ENCODE results near the gene TNRC6A.
"Not testable (repeated sequence)": the region's sequence is repeated elsewhere in the genome, so short reads cannot be mapped to it uniquely, and the experiment has no call there.

The TNRC6A gene

DNA sequence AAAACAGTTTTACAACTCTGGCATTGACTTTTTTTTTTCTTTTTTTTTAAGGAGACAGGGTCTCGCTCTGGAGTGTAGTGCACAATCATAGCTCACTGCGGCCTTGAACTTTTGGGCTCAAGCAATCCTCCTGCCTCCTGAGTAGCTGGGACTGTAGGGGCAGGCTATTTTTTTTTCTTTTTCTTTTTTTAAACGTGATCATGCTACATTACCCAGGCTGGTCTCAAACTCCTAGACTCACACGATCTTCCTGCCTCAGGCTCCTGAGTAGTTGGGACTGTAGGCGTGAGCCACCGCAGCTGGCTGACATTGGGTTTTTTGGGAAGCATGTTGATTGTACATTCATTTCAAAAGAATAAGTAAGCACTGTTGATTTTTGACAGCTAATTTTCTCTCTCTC is 32.1 kb downstream of the TNRC6A start:
- DNase-seq: no peak

GRCh38 chr16:24764916-24765315 is 35.5 kb downstream of the TNRC6A start:
- no peak for DNase-seq

- DNase-seq: no peak
These were observed 36.6 kb downstream of the TNRC6A start for GRCh38 chr16:24766057-24766456.

DNA sequence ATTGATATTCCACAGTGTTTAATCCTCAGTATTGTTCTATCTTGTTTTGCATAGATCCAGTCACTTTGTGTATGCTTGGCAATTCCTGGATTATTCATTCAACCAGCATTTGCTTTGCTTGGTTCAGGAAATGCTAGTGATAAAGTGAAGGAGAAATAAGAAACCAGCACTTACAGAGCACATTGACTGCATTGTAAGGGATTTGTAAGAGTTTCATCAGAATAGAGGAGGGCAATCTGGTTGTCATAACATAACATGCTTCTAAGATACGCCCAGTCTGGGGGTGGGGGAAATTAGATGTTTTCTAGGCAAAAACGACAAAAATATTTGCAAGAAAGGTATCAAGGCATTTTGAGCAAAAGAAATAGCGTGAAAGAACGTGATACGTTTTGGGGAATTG is 40.4 kb downstream of the TNRC6A start:
- no peak for DNase-seq

GRCh38 chr16:24771132-24771778 is 41.8 kb downstream of the TNRC6A start:
- DNase-seq: no peak

DNA sequence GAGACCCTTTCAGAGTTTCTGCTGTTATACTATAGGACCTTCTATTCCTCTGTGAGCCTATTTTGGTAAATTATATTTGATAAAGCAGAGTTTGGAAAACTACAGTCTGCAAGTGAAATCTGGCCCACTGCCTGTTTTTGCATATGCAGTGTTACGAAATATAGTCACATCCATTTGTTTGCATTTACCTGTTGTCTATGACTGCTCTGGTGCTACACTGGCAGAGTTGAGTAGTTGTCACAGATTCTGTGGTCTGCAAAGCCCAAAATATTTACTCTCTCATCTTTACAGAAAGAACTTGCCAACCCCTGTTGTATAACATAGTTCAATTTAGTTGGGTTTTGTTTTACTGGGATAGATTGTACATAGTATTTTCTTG is 42.3 kb downstream of the TNRC6A start:
- no peak for DNase-seq

DNA sequence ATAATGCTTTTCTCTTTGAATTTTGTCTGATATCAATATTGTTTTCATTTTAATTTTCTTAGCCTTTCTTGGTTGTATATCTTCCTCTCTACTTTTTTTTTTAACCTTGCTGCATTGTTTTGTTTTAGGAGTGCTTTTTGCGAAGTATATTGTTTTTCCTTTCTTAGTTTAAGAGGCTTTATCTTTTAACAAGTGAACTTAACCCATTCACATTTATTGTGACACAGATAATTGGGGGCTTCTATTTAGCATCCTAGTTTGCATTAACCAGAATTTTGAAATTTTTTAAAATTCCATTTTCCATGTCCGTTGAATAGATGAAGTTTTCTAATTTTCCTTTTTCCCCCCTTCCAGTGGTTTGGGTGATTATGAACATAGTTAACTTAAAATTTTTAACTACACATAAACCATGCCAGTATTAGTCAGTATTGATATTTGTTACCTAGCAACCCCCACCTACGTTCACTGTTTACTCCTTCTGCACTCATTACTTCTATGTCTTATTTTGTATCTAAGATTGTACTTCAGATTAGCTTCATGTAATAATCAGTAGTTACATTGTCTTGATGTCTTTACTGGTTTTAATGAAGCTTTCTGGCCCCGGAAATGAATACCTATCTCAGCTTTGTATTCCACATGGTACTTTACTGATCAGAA is 44.4 kb downstream of the TNRC6A start:
- no peak for DNase-seq

DNA sequence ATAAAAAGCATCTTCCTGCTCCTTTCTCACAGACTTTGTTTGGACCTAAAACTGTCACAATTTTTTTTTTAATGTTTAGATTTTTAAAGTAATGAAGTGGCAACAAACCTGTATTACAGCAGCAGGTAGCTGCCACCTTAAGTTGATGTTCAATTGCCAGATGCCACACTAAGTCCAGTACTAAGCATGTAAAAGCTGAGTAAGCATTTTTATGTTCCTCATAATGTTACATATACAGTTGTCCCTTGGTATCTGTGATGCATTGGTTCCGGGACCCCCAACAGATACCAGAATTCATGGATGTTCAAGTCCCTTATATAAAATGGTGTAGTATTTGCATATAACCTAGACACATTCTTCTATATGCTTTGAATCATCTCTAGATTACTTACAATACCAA is 45.1 kb downstream of the TNRC6A start:
- DNase-seq: no peak

GRCh38 chr16:24775455-24775854 is 46.0 kb downstream of the TNRC6A start:
- no peak for DNase-seq

DNA sequence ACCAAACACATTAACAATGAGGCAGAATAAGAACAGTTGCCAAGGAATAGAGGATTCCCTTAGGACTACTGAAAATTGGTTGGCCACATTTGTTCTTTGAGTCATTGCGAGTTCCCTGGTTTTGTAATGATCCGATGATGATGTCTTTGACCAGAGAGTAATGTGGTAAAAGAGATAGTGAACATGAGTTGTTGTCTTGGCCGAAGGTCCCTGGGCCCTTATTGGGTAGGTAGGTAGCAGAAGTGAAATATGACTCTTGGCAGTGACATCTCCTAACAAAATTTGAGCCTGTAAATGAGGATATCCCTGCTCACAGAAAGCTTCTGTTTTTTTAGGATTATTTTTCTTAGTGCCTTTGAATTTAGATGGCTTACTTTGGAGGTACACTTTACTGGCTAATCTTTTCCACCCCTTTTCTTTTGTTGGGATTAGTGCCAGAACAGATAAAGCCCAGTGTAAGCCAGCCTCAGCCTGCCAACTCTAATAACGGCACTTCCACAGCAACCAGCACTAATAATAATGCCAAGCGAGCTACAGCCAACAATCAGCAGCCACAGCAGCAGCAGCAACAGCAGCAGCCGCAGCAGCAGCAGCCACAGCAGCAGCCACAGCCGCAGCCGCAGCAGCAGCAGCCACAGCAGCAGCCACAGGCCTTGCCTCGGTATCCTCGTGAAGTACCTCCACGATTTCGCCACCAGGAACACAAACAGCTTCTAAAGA is 47.2 kb downstream of the TNRC6A start:
- no peak for DNase-seq

DNA sequence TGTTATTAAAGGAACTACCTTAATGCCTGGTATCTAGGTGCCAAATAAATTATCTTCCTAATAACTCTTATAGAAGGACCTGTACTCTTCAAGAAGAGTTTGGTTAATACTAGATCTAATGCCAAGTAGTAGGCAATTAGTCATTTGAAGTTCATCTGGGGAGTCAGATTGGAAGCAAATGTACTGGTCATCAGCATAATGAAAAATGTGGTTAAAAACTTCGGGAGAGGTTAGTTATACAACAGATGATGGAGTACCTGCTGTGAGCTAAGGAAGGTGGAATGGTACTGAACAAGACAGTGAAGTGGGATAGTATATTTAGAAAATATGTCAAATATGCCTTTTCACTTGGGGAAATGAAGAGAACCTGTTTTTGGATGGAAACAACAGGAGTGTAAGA is 49.2 kb downstream of the TNRC6A start:
- no peak for DNase-seq

GRCh38 chr16:24781256-24781655 is 51.8 kb downstream of the TNRC6A start:
- DNase-seq: no peak

- no peak for DNase-seq
These were observed 54.7 kb downstream of the TNRC6A start for GRCh38 chr16:24784121-24784520.

DNA sequence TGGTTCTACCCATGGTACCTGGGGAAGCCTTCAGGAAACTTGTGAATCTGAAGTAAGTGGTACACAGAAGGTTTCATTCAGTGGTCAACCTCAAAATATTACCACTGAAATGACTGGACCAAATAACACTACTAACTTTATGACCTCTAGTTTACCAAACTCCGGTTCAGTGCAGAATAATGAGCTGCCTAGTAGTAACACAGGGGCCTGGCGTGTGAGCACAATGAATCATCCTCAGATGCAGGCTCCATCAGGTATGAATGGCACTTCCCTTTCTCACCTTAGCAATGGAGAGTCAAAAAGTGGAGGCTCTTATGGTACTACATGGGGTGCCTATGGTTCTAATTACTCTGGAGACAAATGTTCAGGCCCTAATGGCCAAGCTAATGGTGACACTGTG is 60.4 kb downstream of the TNRC6A start:
- no peak for DNase-seq

DNA sequence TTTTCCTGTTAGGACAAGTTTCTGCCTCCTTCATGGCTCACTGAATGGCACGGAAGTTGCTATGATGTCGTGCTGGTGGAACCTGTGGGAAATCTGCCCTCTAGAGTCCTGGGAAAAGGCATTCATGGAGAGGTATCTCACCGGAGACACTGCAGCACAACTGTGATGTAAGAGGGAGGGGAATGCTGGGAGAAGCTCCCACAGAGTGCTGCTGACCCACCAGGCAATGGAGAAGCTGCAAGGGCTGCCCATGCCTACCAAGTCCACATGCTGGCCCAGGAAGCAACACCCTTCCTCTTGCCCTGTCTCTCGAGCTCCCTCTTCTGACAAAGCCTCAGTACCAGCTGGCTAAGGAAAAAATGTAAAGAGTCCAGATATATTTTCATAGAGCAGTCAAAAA is 71.1 kb downstream of the TNRC6A start:
- DNase-seq: no peak

- no peak for DNase-seq
These were observed 72.4 kb downstream of the TNRC6A start for GRCh38 chr16:24801761-24802302.

- no peak for DNase-seq
These were observed 76.0 kb downstream of the TNRC6A start for GRCh38 chr16:24805484-24805883.

- no peak for DNase-seq
These were observed 77.8 kb downstream of the TNRC6A start for GRCh38 chr16:24807301-24807700.

DNA sequence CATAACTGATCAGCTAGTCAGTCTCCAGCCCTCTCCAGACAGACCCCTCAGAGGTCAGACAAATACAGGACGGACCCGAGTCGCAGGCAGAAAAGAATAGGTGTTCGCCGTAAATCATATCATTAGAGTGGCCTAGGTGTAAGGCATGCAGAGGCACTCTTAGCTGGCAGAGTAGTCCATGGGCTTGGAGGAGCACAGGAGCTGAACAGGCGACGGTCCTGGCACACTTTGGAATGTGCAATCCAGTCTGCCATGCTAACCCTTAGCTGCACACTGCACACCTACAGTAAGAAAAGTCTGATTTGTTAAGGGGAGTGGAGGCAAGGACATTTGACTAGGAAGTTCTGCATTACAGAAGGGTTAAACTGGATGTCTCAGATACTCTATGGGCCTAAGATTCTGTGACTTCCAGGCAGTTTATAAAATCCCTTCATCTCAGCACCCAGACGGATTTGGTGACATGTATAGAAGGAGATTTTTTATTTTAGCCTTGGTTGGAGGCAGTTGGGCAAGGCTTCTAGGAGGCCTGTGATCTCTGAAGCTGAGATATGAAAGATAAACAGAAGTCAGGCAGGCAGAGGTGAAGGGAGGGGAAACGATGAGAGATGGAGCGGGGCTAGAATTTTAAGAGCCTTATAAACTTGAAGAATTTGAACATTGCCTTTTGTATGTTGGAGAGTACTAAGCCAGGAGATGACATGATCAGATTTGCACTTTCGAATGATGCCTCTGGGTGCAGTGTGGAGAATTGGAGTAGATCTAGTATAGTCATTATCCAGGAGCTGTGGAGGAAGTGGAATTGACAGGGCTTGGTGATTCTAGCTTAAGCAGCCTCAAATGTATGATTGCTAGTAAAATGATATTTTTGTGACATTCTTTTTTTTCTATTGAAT is 81.7 kb downstream of the TNRC6A start:
- DNase-seq: no peak

- not testable (repeated sequence) for DNase-seq
These were observed 83.4 kb downstream of the TNRC6A start for GRCh38 chr16:24812813-24813212.

DNA sequence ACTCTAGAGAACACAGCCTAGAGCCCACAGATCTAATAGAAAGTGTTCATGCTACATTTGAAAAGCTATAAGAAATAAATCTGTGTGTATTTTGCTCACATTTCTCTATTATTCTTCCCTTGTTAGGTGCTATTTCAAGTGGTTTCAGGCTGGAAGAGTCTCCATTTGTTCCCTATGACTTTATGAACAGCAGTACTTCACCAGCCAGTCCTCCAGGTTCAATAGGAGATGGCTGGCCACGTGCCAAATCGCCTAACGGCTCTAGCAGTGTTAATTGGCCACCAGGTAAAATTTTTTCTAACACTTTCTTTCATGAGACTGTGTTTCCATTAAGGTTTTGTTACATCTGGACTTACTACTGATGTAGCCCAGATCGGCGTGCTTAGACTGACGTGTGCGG is 85.6 kb downstream of the TNRC6A start:
- DNase-seq: no peak

DNA sequence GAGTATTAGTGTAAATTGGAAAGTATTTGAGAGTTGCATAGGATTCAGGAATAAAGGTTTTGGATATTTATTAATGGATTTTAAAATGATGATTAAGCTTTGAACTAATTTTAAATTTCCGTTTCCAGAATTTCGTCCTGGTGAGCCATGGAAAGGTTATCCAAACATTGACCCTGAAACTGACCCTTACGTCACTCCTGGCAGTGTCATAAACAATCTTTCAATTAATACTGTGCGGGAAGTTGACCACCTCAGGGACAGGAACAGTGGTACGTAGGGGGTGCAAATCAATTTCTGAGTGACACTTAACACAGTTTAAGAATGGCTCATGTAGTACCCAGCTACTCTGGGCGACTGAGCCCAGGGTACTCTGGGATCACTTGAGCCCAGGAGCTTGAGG is 87.2 kb downstream of the TNRC6A start:
- no peak for DNase-seq

- DNase-seq: no peak
These were observed 90.1 kb downstream of the TNRC6A start for GRCh38 chr16:24819462-24820040.

All from activated naive CD4-positive, alpha-beta T cell treated with anti-CD3 and anti-CD28 coated beads, Interleukin-2, amount 50 U/mL, for 16 hours (primary cell).